Measurements from ENCODE around the gene RAB21. TPM values are rescaled to one million over a fixed set of nuclear protein-coding genes. Genes with fewer than 3 reads are reported as not detected.

The RAB21 gene
- total and polyA plus RNA-seq, 2 of the 13 experiments (the other 11 are each of a cell fraction or from before 2014, with no cell fraction given), result 4.4 to 50.9 TPM

- TF ChIP-seq, protein P1, sequence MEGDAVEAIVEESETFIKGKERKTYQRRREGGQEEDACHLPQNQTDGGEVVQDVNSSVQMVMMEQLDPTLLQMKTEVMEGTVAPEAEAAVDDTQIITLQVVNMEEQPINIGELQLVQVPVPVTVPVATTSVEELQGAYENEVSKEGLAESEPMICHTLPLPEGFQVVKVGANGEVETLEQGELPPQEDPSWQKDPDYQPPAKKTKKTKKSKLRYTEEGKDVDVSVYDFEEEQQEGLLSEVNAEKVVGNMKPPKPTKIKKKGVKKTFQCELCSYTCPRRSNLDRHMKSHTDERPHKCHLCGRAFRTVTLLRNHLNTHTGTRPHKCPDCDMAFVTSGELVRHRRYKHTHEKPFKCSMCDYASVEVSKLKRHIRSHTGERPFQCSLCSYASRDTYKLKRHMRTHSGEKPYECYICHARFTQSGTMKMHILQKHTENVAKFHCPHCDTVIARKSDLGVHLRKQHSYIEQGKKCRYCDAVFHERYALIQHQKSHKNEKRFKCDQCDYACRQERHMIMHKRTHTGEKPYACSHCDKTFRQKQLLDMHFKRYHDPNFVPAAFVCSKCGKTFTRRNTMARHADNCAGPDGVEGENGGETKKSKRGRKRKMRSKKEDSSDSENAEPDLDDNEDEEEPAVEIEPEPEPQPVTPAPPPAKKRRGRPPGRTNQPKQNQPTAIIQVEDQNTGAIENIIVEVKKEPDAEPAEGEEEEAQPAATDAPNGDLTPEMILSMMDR (CRISPR knock-in tag; IDR thresholded peaks at IDR 0.05), result peak; percentile 32
- TF ChIP-seq, protein P2, sequence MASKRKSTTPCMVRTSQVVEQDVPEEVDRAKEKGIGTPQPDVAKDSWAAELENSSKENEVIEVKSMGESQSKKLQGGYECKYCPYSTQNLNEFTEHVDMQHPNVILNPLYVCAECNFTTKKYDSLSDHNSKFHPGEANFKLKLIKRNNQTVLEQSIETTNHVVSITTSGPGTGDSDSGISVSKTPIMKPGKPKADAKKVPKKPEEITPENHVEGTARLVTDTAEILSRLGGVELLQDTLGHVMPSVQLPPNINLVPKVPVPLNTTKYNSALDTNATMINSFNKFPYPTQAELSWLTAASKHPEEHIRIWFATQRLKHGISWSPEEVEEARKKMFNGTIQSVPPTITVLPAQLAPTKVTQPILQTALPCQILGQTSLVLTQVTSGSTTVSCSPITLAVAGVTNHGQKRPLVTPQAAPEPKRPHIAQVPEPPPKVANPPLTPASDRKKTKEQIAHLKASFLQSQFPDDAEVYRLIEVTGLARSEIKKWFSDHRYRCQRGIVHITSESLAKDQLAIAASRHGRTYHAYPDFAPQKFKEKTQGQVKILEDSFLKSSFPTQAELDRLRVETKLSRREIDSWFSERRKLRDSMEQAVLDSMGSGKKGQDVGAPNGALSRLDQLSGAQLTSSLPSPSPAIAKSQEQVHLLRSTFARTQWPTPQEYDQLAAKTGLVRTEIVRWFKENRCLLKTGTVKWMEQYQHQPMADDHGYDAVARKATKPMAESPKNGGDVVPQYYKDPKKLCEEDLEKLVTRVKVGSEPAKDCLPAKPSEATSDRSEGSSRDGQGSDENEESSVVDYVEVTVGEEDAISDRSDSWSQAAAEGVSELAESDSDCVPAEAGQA (IDR thresholded peaks at IDR 0.05; ENCODE audit: low read depth), result peak; percentile 75
- TF ChIP-seq, protein P2 (CRISPR knock-in tag; IDR thresholded peaks at IDR 0.05; ENCODE audit: borderline replicate concordance), result no peak; the same call in 1 of the 2 replicates
- TF ChIP-seq ZNF746 (CRISPR knock-in tag; IDR thresholded peaks at IDR 0.05) (no peak), HMG20A (CRISPR knock-in tag; IDR thresholded peaks at IDR 0.05; ENCODE audit: borderline replicate concordance) (no peak), NFYB (CRISPR knock-in tag; IDR thresholded peaks at IDR 0.05) (peak; percentile 50; the same call in 1 of the 2 replicates), ZNF747 (CRISPR knock-in tag; IDR thresholded peaks at IDR 0.05; ENCODE audit: borderline replicate concordance) (peak; percentile 62), ZNF260 (CRISPR knock-in tag; IDR thresholded peaks at IDR 0.05; ENCODE audit: borderline replicate concordance, low read depth) (no peak), SMYD3 (CRISPR knock-in tag; IDR thresholded peaks at IDR 0.05) (peak; percentile 38; the same call in 1 of the 2 replicates), ZMAT3 (CRISPR knock-in tag; conservative IDR thresholded peaks at IDR 0.05) (peak; percentile 51; the same call in 1 of the 2 replicates), NR3C1 (CRISPR knock-in tag; IDR thresholded peaks at IDR 0.05) (no peak)
- TF ChIP-seq, protein P3, sequence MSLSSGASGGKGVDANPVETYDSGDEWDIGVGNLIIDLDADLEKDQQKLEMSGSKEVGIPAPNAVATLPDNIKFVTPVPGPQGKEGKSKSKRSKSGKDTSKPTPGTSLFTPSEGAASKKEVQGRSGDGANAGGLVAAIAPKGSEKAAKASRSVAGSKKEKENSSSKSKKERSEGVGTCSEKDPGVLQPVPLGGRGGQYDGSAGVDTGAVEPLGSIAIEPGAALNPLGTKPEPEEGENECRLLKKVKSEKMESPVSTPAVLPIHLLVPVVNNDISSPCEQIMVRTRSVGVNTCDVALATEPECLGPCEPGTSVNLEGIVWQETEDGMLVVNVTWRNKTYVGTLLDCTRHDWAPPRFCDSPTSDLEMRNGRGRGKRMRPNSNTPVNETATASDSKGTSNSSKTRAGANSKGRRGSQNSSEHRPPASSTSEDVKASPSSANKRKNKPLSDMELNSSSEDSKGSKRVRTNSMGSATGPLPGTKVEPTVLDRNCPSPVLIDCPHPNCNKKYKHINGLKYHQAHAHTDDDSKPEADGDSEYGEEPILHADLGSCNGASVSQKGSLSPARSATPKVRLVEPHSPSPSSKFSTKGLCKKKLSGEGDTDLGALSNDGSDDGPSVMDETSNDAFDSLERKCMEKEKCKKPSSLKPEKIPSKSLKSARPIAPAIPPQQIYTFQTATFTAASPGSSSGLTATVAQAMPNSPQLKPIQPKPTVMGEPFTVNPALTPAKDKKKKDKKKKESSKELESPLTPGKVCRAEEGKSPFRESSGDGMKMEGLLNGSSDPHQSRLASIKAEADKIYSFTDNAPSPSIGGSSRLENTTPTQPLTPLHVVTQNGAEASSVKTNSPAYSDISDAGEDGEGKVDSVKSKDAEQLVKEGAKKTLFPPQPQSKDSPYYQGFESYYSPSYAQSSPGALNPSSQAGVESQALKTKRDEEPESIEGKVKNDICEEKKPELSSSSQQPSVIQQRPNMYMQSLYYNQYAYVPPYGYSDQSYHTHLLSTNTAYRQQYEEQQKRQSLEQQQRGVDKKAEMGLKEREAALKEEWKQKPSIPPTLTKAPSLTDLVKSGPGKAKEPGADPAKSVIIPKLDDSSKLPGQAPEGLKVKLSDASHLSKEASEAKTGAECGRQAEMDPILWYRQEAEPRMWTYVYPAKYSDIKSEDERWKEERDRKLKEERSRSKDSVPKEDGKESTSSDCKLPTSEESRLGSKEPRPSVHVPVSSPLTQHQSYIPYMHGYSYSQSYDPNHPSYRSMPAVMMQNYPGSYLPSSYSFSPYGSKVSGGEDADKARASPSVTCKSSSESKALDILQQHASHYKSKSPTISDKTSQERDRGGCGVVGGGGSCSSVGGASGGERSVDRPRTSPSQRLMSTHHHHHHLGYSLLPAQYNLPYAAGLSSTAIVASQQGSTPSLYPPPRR (CRISPR knock-in tag; IDR thresholded peaks at IDR 0.05; ENCODE audit: borderline replicate concordance), result peak; percentile 58; the same call in 1 of the 2 replicates
- TF ChIP-seq, protein P4, sequence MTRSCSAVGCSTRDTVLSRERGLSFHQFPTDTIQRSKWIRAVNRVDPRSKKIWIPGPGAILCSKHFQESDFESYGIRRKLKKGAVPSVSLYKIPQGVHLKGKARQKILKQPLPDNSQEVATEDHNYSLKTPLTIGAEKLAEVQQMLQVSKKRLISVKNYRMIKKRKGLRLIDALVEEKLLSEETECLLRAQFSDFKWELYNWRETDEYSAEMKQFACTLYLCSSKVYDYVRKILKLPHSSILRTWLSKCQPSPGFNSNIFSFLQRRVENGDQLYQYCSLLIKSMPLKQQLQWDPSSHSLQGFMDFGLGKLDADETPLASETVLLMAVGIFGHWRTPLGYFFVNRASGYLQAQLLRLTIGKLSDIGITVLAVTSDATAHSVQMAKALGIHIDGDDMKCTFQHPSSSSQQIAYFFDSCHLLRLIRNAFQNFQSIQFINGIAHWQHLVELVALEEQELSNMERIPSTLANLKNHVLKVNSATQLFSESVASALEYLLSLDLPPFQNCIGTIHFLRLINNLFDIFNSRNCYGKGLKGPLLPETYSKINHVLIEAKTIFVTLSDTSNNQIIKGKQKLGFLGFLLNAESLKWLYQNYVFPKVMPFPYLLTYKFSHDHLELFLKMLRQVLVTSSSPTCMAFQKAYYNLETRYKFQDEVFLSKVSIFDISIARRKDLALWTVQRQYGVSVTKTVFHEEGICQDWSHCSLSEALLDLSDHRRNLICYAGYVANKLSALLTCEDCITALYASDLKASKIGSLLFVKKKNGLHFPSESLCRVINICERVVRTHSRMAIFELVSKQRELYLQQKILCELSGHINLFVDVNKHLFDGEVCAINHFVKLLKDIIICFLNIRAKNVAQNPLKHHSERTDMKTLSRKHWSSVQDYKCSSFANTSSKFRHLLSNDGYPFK (CRISPR knock-in tag; IDR thresholded peaks at IDR 0.05; ENCODE audit: borderline replicate concordance), result peak; percentile 31; the same call in 1 of the 2 replicates
Observed at GRCh38 chr12:71754461-71755145, at the start of gene RAB21 (continued).

Measured in HepG2 (cell line).